Lower lobe of right lung (tissue), 2 donors: ENCODE measurements around the gene ARHGAP23. TPM values are rescaled to one million over a fixed set of nuclear protein-coding genes. Genes with fewer than 3 reads are reported as not detected.

Source experiments
- ATAC-seq, 2 donors: fragments of 200-7000 bp; cut with Tn5 transposase; one replicate each; pipeline ENCODE4 v1.9.1; 2020 to 2022; ENCODE audit warnings: mild to moderate bottlenecking in 2 of 2, moderate library complexity in 2 of 2
- DNase-seq: peaks from one replicate; pipeline ENCODE4 v3.0.0-alpha.2; 2020
- H3K27ac ChIP-seq: fragments of 200-600 bp; one replicate; pipeline ENCODE4 v1.8.0; 2022
- H3K27me3 ChIP-seq: fragments of 200-600 bp; one replicate; pipeline ENCODE4 v1.8.0; 2022; ENCODE audit warnings: low read depth
- H3K36me3 ChIP-seq: fragments of 200-600 bp; one replicate; pipeline ENCODE4 v1.8.0; 2022; ENCODE audit warnings: mild to moderate bottlenecking
- H3K4me1 ChIP-seq: fragments of 200-600 bp; one replicate; pipeline ENCODE4 v1.8.0; 2022
- H3K4me3 ChIP-seq: fragments of 200-600 bp; one replicate; pipeline ENCODE4 v1.8.0; 2022; ENCODE audit warnings: mild to moderate bottlenecking
- H3K9me3 ChIP-seq: fragments of 200-600 bp; one replicate; pipeline ENCODE4 v1.8.0; 2022
- CTCF ChIP-seq: fragments of 200-600 bp; IDR thresholded peaks from one replicate; pipeline ENCODE4 v1.8.0; 2022; ENCODE audit warnings: antibody characterized with exemption, mild to moderate bottlenecking
- intact Hi-C: fragments of 100-400 bp; cut with DNase I; formaldehyde crosslinking; loops from one replicate; pipeline ENCODE4 v1.11.0; 2022
- total RNA-seq: library from RNA; stranded (reverse); fragmentation: NEBNext Ultra II Directional; extraction: Animal tissue kit (Norgen Biotek cat#: 25700); gene quantifications from one replicate; pipeline ENCODE4 v1.2.1, GENCODE V29; 2021
- donor health status: DM: no; HTN: yes; CAD: no; lungs with severe emphysema.

The ARHGAP23 gene
- total RNA-seq, 1 donor from 2014 or later: 48.4 TPM

DNA sequence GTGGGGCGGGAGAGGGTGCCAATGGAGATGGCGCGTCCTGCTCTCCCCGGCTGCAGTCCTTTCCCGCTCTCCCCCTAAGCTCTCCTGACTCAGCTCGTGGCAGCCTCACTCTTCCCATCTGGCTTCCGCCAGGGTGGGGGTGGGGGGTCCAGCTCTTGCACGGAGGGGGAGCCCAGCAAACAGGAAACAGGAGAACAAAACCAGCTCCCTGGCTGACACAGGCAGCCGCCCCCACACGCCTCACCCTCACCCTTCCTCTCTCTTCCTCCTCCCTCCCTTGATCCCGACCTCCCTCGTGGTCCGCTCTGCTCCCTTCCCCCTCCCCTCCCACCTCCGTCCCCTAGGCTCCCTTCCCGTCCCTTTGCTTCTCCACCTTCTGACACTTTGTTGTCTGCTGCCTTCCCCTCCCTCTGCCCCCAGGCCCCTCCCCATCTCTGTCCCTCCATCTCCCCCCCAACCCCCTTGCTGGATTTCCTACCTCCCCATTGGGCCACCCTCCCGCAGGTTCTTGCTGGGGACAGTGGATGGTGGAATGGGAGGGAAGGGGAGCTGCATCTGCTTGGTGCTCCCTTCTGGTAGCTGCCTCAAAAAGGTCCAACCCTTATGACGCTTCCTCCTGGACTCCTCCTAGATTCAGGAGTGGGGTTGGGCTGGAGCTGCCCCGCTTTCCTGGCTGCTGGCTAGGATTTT is 23.7 kb downstream of the ARHGAP23 start:
- Histone ChIP-seq H3K9me3 (no peaks in the 10 kb centered on the region), H3K27ac (peak overlapping the region; percentile 87), H3K4me3 (peak overlapping the region; percentile 35), H3K36me3 (no peaks in the 10 kb centered on the region), H3K27me3 (peaks cover 15% of the 10 kb centered on the region), H3K4me1 (peaks cover 71% of the 10 kb centered on the region)
- DNase-seq: no peak
- ATAC-seq: peak; percentile 4 to 20
- no peak for TF ChIP-seq CTCF
- intact Hi-C loops: no loop called here

GRCh38 chr17:38452719-38453118 is 24.5 kb downstream of the ARHGAP23 start:
- TF ChIP-seq CTCF: no peak

GRCh38 chr17:38453951-38454421 is 25.7 kb downstream of the ARHGAP23 start:
- Histone ChIP-seq H3K4me1 (peaks cover 59% of the 10 kb centered on the region), H3K4me3 (peak overlapping the region; percentile 50), H3K9me3 (no peaks in the 10 kb centered on the region), H3K27ac (peak overlapping the region; percentile 80), H3K27me3 (peaks cover 15% of the 10 kb centered on the region), H3K36me3 (peaks cover 10% of the 10 kb centered on the region)
- no peak for DNase-seq
- ATAC-seq: peak in 1 of 2 donors; percentile 1
- TF ChIP-seq CTCF: no peak
- intact Hi-C loops: no loop called here

More at GRCh38 chr17:38452719-38453118, 24.5 kb downstream of the ARHGAP23 start:
- Histone ChIP-seq H3K4me1 (peaks cover 64% of the 10 kb centered on the region), H3K27me3 (peaks cover 15% of the 10 kb centered on the region), H3K4me3 (no peak overlapping the region), H3K36me3 (no peaks in the 10 kb centered on the region), H3K9me3 (no peaks in the 10 kb centered on the region), H3K27ac (peak overlapping the region; percentile 87)
- no peak for DNase-seq
- no peak for ATAC-seq
- intact Hi-C loops: no loop called here

- Histone ChIP-seq H3K27ac (peak overlapping the region; percentile 80), H3K27me3 (peaks cover 15% of the 10 kb centered on the region), H3K4me1 (peaks cover 55% of the 10 kb centered on the region), H3K36me3 (peaks cover 15% of the 10 kb centered on the region), H3K4me3 (peak overlapping the region; percentile 50), H3K9me3 (no peaks in the 10 kb centered on the region)
- TF ChIP-seq CTCF: no peak
- intact Hi-C loops: no loop called here
- DNase-seq (peak; percentile 78), ATAC-seq (peak; percentile 79)
These were observed 26.3 kb downstream of the ARHGAP23 start for GRCh38 chr17:38454532-38454931.

- H3K9me3 ChIP-seq: no peaks in the 10 kb centered on the region
- H3K36me3 ChIP-seq: peaks cover 23% of the 10 kb centered on the region
- TF ChIP-seq CTCF: no peak
- peaks cover 46% of the 10 kb centered on the region for H3K4me1 ChIP-seq
- H3K27ac ChIP-seq: peak overlapping the region; percentile 80
- no peak for ATAC-seq
- DNase-seq: no peak
- intact Hi-C loops: no loop called here
- H3K4me3 ChIP-seq: peak overlapping the region; percentile 50
- peaks cover 15% of the 10 kb centered on the region for H3K27me3 ChIP-seq
These were observed 27.1 kb downstream of the ARHGAP23 start for GRCh38 chr17:38455288-38455915.
